HK-2 (cell line): ENCODE measurements around the gene SCD.
A peak's percentile ranks its signal among the peaks of the same experiment; 100 is the strongest.
"Not testable (repeated sequence)": the region's sequence is repeated elsewhere in the genome, so short reads cannot be mapped to it uniquely, and the experiment has no call there.

Source experiments
- DNase-seq: peaks from one replicate; pipeline ENCODE4 v3.0.0-alpha.2; 2018; ENCODE audit not compliant: unreplicated experiment

The SCD gene

DNA sequence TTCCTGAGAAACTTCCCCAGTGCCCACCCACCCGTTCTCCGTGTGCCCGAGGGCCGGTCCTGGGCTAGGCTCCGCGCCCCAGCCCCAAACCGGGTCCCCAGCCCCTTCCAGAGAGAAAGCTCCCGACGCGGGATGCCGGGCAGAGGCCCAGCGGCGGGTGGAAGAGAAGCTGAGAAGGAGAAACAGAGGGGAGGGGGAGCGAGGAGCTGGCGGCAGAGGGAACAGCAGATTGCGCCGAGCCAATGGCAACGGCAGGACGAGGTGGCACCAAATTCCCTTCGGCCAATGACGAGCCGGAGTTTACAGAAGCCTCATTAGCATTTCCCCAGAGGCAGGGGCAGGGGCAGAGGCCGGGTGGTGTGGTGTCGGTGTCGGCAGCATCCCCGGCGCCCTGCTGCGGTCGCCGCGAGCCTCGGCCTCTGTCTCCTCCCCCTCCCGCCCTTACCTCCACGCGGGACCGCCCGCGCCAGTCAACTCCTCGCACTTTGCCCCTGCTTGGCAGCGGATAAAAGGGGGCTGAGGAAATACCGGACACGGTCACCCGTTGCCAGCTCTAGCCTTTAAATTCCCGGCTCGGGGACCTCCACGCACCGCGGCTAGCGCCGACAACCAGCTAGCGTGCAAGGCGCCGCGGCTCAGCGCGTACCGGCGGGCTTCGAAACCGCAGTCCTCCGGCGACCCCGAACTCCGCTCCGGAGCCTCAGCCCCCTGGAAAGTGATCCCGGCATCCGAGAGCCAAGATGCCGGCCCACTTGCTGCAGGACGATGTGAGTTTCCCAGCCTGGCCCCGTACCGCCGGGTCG, at the start of gene SCD:
Gene SCD, plus strand, starts transcription at position 469 of the 803 bp plus-strand sequence. Its CDS starts 272 bp downstream, at position 741.
- peak; percentile 96 for DNase-seq

DNA sequence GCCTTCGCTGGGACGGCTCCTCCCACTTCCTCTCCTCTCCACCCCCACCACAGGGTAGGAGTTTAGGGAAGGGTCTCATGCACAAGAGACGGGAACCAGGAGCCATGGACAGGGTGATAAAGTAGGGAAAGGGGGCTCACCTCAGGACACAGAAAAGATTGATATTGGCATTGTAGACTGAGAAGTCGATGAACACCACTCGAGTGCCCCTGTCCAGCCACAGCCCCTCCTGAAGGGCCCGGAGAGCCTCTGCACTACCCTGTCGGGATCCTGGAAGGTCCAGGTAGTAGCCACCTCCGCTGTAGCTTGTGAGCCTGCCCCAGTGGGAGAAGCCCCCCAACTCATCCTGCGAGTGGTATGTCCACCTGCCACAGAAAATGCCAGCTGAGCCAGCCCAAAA, 49.8 kb upstream of the SCD start:
- no peak for DNase-seq

DNA sequence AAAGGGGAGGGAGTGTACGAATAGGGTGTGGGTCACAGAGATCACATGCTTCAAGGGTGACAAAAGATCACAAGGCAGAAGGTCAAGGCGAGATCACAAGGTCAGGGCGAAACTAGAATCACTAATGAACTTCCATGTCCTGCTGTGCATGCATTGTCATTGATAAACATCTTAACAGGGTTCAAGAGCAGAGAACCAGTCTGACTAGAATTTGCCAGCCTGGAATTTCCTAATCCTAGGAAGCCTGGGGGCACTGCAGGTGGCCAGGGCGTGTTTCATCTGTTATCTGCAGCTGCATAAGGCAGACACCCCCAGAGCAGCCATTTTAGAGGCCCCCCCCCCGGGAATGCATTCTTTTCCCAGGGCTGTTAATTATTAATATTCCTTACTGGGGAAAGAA, 45.9 kb upstream of the SCD start:
- not testable (repeated sequence) for DNase-seq

DNA sequence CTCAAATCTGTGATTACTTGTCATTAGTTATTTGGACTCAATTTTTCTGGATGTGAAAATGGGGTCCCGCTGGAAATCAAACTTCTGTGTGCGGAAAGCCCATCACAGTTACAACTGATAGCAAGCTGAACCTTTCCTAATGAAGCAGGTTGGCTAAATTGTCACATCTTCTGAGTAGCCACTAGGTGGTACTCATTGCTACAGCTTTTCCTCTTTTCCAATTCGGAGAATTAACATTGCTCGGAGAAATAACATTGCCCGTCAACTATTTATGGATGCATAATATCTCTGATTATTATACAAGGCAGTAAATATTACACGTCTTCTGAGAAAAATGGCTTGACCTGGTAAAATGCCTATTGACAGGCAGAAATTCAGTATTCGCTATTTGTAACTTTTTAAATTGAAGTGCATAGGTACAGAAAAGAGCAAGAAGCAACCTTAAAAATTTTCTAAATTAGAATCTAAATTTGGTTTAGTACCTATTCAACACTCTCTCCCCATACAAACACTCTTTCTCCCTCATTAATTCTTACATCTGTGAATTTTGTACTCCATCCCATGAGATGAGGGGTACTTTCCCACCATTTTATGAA, 43.2 kb upstream of the SCD start:
- DNase-seq: no peak

GRCh38 chr10:100304414-100304813, 42.6 kb upstream of the SCD start:
- DNase-seq: no peak

- no peak for DNase-seq
Observed at GRCh38 chr10:100306861-100307260, 40.2 kb upstream of the SCD start.

GRCh38 chr10:100307684-100308083, 39.3 kb upstream of the SCD start:
- DNase-seq: no peak

DNA sequence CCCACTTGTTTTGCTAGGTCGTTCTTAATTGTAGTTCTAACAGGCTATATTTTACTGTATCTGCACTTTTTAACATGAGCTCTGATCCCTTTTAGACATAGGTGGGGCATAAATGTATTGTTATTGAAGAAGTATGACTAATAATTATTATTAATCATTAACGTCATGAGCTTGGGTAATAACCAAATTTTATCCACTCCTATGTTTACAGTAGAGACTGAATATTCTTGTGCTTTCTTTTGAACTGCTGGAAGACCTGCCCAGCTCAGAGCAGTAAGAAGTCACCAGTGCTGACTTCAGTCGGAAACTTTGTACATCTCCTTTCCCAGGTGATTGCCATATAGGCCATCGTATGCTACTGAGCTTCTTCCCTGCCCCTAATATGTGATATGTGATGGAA, 35.7 kb upstream of the SCD start:
- no peak for DNase-seq

GRCh38 chr10:100315615-100316014, 31.4 kb upstream of the SCD start:
- no peak for DNase-seq

- DNase-seq: no peak
Observed at GRCh38 chr10:100318207-100318606, 28.8 kb upstream of the SCD start.

DNA sequence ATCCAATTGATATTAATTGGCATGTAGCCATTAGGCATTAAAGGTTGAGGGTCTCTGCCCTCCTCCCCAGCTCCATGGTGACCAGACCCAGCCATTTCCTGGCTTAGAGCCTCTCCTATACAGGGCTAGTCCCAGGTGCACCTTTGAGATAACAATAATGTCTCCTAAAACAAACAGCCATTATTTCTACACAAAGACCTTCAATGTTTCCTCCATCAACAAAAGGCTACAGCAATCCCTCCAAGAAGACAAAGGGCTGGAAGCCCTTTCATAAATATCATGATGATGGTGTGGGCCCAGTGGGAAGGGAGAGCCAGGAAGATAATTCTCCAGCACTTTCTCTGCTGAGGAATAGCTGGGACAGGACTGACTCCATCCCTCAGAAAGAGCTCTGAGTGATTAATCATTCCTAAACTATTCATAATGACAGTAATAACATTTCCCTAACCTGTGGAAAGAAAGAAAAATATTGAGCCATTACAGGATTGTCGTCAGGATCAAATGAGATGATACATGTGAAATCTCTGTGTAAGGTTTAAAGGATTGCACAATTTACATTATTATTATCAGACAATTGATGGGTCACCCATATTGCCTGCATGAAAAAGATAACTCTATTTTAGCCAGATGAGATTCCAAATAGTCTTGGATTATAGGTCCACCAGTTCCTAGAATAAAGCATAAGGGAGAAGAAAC, 27.2 kb upstream of the SCD start:
- no peak for DNase-seq

GRCh38 chr10:100325158-100325557, 21.9 kb upstream of the SCD start:
- no peak for DNase-seq

DNA sequence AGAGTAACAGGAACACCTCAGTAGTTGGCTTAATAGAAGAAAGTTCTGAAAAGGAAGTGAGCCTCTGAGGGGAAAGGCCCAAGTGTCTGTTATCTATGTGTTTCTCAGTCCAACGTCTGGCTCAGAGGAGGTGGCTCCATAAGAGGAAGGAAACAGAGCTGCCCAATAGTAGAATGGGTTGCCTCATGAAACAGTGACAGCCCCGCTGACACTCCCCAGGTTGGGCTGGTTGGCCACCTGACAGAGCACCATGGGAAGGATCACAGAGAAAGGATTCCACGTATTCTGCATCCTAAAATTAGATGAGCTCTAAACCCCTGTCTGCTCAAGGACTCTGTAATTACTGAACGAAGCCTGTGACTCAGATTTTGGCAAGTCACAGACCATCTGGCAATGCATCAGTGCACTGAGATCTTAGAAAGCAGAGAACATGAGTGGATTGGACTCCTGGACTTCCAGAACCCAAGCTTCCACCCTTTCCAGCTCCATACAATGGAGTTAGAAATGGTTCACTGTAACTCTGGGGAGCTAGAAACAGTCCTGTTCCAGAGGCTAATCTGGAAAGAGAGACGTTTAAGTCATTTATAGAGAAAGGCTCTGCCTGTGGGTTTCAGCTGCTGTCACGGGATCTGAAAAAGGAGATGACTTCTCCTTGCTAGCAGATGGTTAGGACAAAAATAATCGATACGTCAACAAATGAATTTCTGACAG, 19.9 kb upstream of the SCD start:
- DNase-seq: no peak

GRCh38 chr10:100327718-100328009, 19.4 kb upstream of the SCD start:
- no peak for DNase-seq

DNA sequence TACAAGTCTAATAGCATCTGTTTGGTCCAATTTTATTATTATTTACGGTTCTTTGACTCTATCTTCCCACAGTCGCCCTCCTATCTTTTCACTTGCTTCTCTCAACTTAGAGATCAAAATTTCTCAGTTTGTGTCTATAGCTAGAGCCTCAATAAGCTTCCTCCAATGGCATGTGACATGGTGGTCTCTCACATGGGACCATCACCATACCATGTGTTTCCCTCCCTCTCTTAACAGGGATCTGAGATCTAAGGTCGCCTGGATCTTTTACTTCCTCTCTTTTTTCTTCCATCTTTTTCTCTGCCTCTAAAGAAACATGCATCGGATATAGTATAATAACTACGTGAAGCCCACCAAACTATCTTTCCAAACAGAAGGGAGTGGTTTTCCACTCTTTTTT, 18.8 kb upstream of the SCD start:
- no peak for DNase-seq

GRCh38 chr10:100330079-100330478, 17.0 kb upstream of the SCD start, which contains the start of gene PKD2L1:
PKD2L1 (minus strand) TSS chr10:100330228; CDS start chr10:100330103, 125 bp downstream.
- DNase-seq: no peak

DNA sequence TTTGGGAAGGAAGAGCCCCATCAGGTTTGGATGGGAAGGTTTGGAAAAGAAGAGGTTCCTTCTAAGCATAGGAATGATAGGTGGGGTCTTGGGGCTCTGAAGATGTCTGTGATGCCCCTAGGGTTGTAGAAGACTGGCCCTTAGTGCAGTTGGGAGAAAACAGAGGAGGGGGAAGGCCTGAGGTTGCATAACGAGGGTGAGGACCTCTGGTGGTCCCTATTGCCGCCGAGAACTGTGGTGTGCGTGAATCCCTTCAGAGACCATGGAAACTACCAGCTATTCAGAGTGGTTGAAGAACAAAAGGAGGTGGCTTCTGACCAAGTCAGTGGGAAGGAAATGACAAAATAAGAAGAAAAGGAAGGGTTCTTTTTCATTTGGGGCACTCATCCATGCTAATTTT, 13.9 kb upstream of the SCD start:
- DNase-seq: no peak

- DNase-seq: no peak
Observed at GRCh38 chr10:100333661-100334440, 13.2 kb upstream of the SCD start.

DNA sequence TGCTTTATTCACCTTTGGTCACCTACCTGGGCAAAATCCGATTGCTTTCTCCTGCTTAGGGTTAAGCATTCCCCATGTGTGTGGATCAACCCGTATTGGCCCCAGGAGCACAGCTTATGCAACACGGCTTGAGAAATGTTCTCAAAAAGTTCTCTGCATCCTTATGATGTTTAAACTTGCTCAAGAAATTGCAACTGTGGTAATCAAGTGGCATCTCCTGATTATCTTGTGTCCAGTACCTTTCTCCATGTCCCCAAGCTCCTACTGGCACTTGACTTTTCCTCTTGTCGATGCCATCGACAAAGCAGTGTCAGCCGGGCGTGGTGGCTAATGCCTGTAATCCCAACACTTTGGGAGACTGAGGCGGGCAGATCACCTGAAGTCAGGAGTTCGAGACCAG, 12.3 kb upstream of the SCD start:
- no peak for DNase-seq

GRCh38 chr10:100338434-100339036, 8.5 kb upstream of the SCD start:
- peak; percentile 71 for DNase-seq

- DNase-seq: no peak
Observed at GRCh38 chr10:100339236-100339635, 7.8 kb upstream of the SCD start.
